ENCODE results near the gene SMAD3.

DNA sequence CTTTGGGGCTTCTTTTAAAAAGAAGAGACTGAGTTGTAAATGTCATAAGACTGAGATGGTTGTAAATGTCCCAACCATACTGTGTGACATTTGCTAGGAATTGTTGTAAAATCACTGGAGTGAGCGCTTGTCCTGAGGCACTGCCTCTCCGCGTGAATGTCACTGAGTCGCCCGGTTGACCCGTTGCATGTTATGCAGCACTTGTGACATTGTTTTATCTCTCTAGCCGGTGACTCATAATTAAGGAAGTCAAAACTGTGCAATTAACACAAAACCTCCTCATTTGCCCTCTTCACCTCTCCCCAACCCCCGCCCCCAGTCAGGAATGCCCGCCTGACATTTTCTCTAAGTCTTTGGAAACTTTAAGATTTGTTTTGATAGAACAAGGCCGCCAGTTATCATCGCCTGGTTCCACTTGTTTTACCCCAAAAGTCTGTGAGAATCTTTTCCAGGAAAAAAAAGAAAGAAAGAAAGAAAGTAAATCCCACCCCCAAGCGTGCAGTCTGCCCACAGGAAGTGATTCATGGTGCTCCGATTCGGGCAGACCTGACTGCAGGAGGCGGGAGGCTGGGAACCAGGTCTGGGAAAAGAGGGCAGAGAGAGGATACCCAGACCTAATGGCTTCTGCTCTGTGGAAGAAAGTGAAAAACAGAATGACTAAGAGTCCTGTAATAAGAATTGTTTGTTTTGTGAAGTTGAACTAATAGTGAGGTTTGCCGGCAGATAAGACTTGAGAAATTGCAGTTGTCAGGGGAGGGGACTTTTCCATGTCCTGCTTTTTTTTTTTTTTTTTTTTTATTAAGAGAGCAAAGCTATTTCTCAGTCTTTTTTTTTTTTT is 84.8 kb downstream of the SMAD3 start:
- TF ChIP-seq, protein P1, sequence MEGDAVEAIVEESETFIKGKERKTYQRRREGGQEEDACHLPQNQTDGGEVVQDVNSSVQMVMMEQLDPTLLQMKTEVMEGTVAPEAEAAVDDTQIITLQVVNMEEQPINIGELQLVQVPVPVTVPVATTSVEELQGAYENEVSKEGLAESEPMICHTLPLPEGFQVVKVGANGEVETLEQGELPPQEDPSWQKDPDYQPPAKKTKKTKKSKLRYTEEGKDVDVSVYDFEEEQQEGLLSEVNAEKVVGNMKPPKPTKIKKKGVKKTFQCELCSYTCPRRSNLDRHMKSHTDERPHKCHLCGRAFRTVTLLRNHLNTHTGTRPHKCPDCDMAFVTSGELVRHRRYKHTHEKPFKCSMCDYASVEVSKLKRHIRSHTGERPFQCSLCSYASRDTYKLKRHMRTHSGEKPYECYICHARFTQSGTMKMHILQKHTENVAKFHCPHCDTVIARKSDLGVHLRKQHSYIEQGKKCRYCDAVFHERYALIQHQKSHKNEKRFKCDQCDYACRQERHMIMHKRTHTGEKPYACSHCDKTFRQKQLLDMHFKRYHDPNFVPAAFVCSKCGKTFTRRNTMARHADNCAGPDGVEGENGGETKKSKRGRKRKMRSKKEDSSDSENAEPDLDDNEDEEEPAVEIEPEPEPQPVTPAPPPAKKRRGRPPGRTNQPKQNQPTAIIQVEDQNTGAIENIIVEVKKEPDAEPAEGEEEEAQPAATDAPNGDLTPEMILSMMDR (IDR thresholded peaks at IDR 0.05), result no peak
- TF ChIP-seq EZH2 (IDR thresholded peaks at IDR 0.05; ENCODE audit: borderline replicate concordance, insufficient read depth, low read depth, low read length, poor library complexity, severe bottlenecking), result no peak
